Loucy (cell line): Measurements from ENCODE around the gene SEL1L3.

ENCODE experiments used
- H2AFZ ChIP-seq: fragments of 200-600 bp; sonication (generic); 2 replicates; pipeline ENCODE4 v1.6.0; 2016; ENCODE audit warnings: antibody characterized with exemption, mild to moderate bottlenecking, low read length, moderate library complexity
- H3F3A ChIP-seq: fragments of 200-600 bp; 2 replicates; pipeline ENCODE4 v1.6.0; 2016; ENCODE audit warnings: antibody characterized with exemption, low read depth, mild to moderate bottlenecking
- H3K27me3 ChIP-seq: fragments of 200-600 bp; sonication (generic); 2 replicates; pipeline ENCODE4 v1.6.1; 2014; ENCODE audit warnings: low read length, mild to moderate bottlenecking; ENCODE audit not compliant: insufficient read depth, poor library complexity, severe bottlenecking
- H3K36me3 ChIP-seq: fragments of 200-600 bp; sonication (generic); 2 replicates; pipeline ENCODE4 v1.6.1; 2016; ENCODE audit warnings: low read length; ENCODE audit not compliant: insufficient read depth
- H3K4me1 ChIP-seq: fragments of 200-600 bp; sonication (generic); 2 replicates; pipeline ENCODE4 v1.5.1; 2014; ENCODE audit warnings: low read length, mild to moderate bottlenecking; ENCODE audit not compliant: insufficient read depth, poor library complexity, severe bottlenecking
- H3K4me2 ChIP-seq: fragments of 200-600 bp; sonication (generic); 2 replicates; pipeline ENCODE4 v1.6.0; 2014; ENCODE audit warnings: antibody characterized with exemption, low read length, low read depth, mild to moderate bottlenecking; ENCODE audit not compliant: poor library complexity, severe bottlenecking
- H3K4me3 ChIP-seq: fragments of 200-600 bp; sonication (generic); 2 replicates; pipeline ENCODE4 v1.5.1; 2014; ENCODE audit warnings: low read length, mild to moderate bottlenecking, mixed read lengths; ENCODE audit not compliant: poor library complexity, severe bottlenecking
- H3K79me2 ChIP-seq: fragments of 200-600 bp; sonication (generic); 2 replicates; pipeline ENCODE4 v1.6.1; 2014; ENCODE audit warnings: low read length; ENCODE audit not compliant: insufficient read depth
- H3K9ac ChIP-seq: fragments of 200-600 bp; sonication (generic); 2 replicates; pipeline ENCODE4 v1.6.0; 2014; ENCODE audit warnings: mild to moderate bottlenecking, low read depth, low read length, moderate library complexity; ENCODE audit not compliant: poor library complexity, severe bottlenecking
- H3K9me2 ChIP-seq: fragments of 200-600 bp; sonication (generic); replicated peaks from 2 replicates; pipeline ENCODE4 v1.6.1; 2016; ENCODE audit warnings: low read depth, low read length, mixed read lengths
- H3K9me3 ChIP-seq: fragments of 200-600 bp; sonication (generic); 2 replicates; pipeline ENCODE4 v1.6.1; 2014; ENCODE audit warnings: mild to moderate bottlenecking, antibody characterized with exemption, low read length, low read depth; ENCODE audit not compliant: insufficient read depth
- H4K20me1 ChIP-seq: fragments of 200-600 bp; sonication (generic); 2 replicates; pipeline ENCODE4 v1.6.0; 2014; ENCODE audit warnings: antibody characterized with exemption, low read length, mild to moderate bottlenecking; ENCODE audit not compliant: insufficient read depth, poor library complexity, severe bottlenecking
- EZH2phosphoT487 ChIP-seq: fragments of 200-600 bp; IDR thresholded peaks from 2 replicates; pipeline ENCODE4 v1.6.1; 2018; ENCODE audit warnings: antibody characterized with exemption, mild to moderate bottlenecking, moderate library complexity, borderline replicate concordance
- TF ChIP-seq, protein P1 (sequence below): fragments of 200-600 bp; sonication (generic); conservative IDR thresholded peaks from 2 replicates; pipeline ENCODE4 v1.5.1; 2014; ENCODE audit warnings: mild to moderate bottlenecking, antibody characterized with exemption, low read length

The SEL1L3 gene

DNA sequence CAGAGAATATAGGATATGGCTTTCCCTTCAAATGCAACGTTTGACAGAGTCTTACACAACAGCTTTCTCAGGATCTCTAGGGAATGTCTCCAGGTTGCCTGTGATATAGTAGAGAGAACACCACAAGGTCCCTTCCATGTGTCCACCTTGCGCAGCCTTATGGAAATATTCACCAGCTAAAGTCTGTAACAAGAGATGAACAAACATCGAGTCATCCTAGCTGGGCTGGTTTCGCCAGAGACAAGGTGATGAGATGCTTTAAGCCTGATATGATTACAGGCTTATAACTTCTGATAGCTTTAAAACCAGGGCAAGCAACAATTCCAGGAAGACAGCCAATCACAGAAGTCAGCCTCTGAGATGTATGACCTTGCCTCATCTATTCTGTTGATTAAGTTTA, 83.8 kb downstream of the SEL1L3 start:
- Histone ChIP-seq H4K20me1 (no peaks in the 10 kb centered on the region), H3K4me2 (no peak overlapping the region), H3K9me3 (no peaks in the 10 kb centered on the region; the same call in 1 of the 2 replicates), H3F3A (no peaks in the 10 kb centered on the region), H3K79me2 (no peaks in the 10 kb centered on the region), H3K36me3 (no peaks in the 10 kb centered on the region), H3K27me3 (no peaks in the 10 kb centered on the region), H2AFZ (no peak overlapping the region), H3K9me2 (no peaks in the 10 kb centered on the region), H3K4me3 (no peak overlapping the region), H3K9ac (no peak overlapping the region), H3K4me1 (no peaks in the 10 kb centered on the region)
- TF ChIP-seq EZH2phosphoT487 = no peak
- TF ChIP-seq, protein P1, sequence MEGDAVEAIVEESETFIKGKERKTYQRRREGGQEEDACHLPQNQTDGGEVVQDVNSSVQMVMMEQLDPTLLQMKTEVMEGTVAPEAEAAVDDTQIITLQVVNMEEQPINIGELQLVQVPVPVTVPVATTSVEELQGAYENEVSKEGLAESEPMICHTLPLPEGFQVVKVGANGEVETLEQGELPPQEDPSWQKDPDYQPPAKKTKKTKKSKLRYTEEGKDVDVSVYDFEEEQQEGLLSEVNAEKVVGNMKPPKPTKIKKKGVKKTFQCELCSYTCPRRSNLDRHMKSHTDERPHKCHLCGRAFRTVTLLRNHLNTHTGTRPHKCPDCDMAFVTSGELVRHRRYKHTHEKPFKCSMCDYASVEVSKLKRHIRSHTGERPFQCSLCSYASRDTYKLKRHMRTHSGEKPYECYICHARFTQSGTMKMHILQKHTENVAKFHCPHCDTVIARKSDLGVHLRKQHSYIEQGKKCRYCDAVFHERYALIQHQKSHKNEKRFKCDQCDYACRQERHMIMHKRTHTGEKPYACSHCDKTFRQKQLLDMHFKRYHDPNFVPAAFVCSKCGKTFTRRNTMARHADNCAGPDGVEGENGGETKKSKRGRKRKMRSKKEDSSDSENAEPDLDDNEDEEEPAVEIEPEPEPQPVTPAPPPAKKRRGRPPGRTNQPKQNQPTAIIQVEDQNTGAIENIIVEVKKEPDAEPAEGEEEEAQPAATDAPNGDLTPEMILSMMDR = no peak

DNA sequence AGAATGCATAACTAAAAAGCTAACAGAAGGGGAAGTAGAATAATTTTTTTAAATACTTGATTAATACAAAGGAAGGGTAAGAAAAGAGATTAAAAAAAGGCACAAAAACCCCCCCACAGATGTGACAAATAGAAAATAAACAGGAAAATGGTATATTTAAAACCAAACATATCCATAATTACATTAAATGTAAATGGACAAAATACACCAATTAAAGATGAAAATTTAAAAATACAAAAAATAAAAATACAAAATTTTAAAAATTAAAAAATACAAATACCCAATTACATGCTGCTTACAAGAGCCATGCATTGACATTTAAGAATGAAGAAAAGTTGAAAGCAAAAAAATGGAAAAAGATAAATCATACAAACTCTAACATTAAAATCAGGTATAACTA, 86.0 kb downstream of the SEL1L3 start:
- Histone ChIP-seq H3K9ac (no peak overlapping the region), H3K4me1 (no peaks in the 10 kb centered on the region), H3K79me2 (no peaks in the 10 kb centered on the region), H3K27me3 (no peaks in the 10 kb centered on the region), H3K4me3 (no peak overlapping the region), H3K4me2 (no peak overlapping the region), H3F3A (no peaks in the 10 kb centered on the region), H4K20me1 (no peaks in the 10 kb centered on the region), H3K9me3 (no peaks in the 10 kb centered on the region), H3K36me3 (no peaks in the 10 kb centered on the region), H3K9me2 (no peaks in the 10 kb centered on the region), H2AFZ (no peak overlapping the region)
- TF ChIP-seq EZH2phosphoT487 = no peak

DNA sequence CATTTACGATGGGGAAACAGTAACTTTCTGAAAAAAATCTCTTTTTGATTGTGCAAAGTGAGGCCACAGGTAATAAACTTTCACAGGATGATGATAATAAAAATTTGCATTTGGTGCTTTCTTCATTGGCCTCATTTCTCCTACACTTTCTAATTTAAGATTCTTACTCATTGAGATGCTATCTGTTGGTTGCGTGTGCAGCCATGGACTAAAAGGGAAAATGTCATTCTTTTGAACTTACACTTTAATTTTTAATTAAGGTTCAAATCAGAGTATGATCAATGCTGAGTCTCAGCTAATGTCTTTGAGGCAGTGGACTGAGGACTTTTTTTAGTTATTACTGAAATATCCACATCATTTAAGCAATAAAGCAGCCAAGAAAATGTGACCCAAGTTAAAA, 87.6 kb downstream of the SEL1L3 start:
- no peaks in the 10 kb centered on the region for H3F3A ChIP-seq
- no peak overlapping the region for H3K4me2 ChIP-seq
- no peaks in the 10 kb centered on the region for H3K36me3 ChIP-seq

DNA sequence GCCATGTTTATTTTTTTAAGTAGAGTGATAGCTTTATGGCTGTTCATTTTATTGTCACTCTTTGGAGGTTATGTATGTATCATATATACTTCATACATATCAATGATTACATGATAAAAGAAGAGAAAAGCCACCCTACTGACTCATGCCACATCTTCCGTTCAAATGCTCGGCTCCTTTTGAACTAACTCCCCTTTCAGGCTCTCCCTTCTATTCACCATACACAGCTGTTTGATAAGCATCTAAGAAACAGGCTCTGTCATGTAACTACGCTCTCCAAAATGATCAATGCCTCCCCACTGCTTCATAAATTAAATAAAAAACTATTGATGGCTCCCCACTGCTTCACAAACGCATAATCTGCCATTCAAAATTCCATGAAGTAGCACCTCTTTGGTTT, 89.4 kb downstream of the SEL1L3 start:
- Histone ChIP-seq H3K9ac (no peak overlapping the region), H3K9me2 (no peaks in the 10 kb centered on the region), H3K4me3 (no peak overlapping the region), H4K20me1 (no peaks in the 10 kb centered on the region), H3K4me2 (no peak overlapping the region), H2AFZ (no peak overlapping the region), H3K9me3 (no peaks in the 10 kb centered on the region), H3K4me1 (no peaks in the 10 kb centered on the region), H3K79me2 (no peaks in the 10 kb centered on the region), H3K36me3 (no peaks in the 10 kb centered on the region), H3K27me3 (no peaks in the 10 kb centered on the region), H3F3A (no peaks in the 10 kb centered on the region)
- TF ChIP-seq, protein P1 = no peak
- TF ChIP-seq EZH2phosphoT487 = no peak

More for the DNA sequence above, 87.6 kb downstream of the SEL1L3 start:
- no peaks in the 10 kb centered on the region for H3K9me2 ChIP-seq
- no peaks in the 10 kb centered on the region for H3K9me3 ChIP-seq
- TF ChIP-seq, protein P1 = no peak
- no peak for TF ChIP-seq EZH2phosphoT487
- H3K4me3 ChIP-seq = no peak overlapping the region
- H3K79me2 ChIP-seq = no peaks in the 10 kb centered on the region
- H3K9ac ChIP-seq = no peak overlapping the region
- H2AFZ ChIP-seq = no peak overlapping the region
- H3K27me3 ChIP-seq = no peaks in the 10 kb centered on the region
- no peaks in the 10 kb centered on the region for H3K4me1 ChIP-seq
- no peaks in the 10 kb centered on the region for H4K20me1 ChIP-seq
